HepG2 (cell line): ENCODE measurements around the gene SHANK2. TPM values are rescaled to one million over a fixed set of nuclear protein-coding genes. Genes with fewer than 3 reads are reported as not detected.

Source experiments
- ATAC-seq: fragments of 200-7000 bp; cut with Tn5 transposase; 3 replicates; pipeline ENCODE4 v1.9.1; 2020; ENCODE audit warnings: mild to moderate bottlenecking, moderate library complexity
- BruUV-seq: library from RNA; stranded (reverse); fragments of 400-500 nt; replicated peaks from 2 replicates; lab custom pipeline; 2021; lab: Mats Ljungman, UMichigan
- CTCF ChIA-PET: fragments of 300-600 bp; formaldehyde crosslinking; extraction: SDS; loops from one replicate; lab custom pipeline; 2021; ENCODE audit warnings: low total read pairs, inconsistent platforms, low intra/inter-chr PET ratio; lab: Yijun Ruan, JAX
- POLR2A ChIA-PET: fragments of 350-600 bp; sonication (Branson Sonifier 250); formaldehyde crosslinking; loops from one replicate; lab custom pipeline; 2020; ENCODE audit warnings: antibody characterized with exemption, inconsistent platforms; lab: Yijun Ruan, JAX
- DNase-seq: peaks from one replicate; pipeline ENCODE4 v3.0.0-alpha.2; 2015; ENCODE audit warnings: low spot score
- FAIRE-seq: peaks from 3 replicates; lab custom pipeline; 2011; peaks lifted over from hg19 to GRCh38; lab: Jason Lieb, UNC
- H2AFZ ChIP-seq: one replicate; pipeline ENCODE4 v1.6.1; 2011; ENCODE audit warnings: low read length, inconsistent platforms
- H3K27ac ChIP-seq: fragments of 300-600 bp; 3 replicates; pipeline ENCODE4 v1.8.0; 2011; ENCODE audit warnings: mixed run types, mild to moderate bottlenecking, mixed read lengths, low read length, inconsistent platforms; ENCODE audit not compliant: insufficient read depth; ENCODE audit errors: extremely low read length
- H3K27me3 ChIP-seq, 2 experiments: fragments of 200-600 bp in 1 of 2; 2 replicates in 1 of 2; 3 replicates in 1 of 2; pipeline versions ENCODE4 v1.6.0 to v1.8.0; 2011; ENCODE audit warnings: low read length in 2 of 2, mild to moderate bottlenecking in 2 of 2, moderate library complexity in 2 of 2, inconsistent platforms in 1 of 2; ENCODE audit not compliant: insufficient read depth in 2 of 2, control insufficient read depth in 1 of 2
- H3K36me3 ChIP-seq, 2 experiments: fragments of 200-600 bp in 1 of 2; replicated peaks in 1 of 2; 2 replicates in 1 of 2; 3 replicates in 1 of 2; pipeline versions ENCODE4 v1.5.1 to v1.8.0; 2011; ENCODE audit warnings: low read length in 2 of 2, inconsistent platforms in 1 of 2; ENCODE audit not compliant: insufficient read depth in 2 of 2, control insufficient read depth in 1 of 2
- H3K4me1 ChIP-seq: 2 replicates; pipeline ENCODE4 v1.5.1; 2012; ENCODE audit warnings: low read length, inconsistent platforms; ENCODE audit not compliant: insufficient read depth
- H3K4me2 ChIP-seq: 2 replicates; pipeline ENCODE4 v1.6.0; 2011; ENCODE audit warnings: low read depth, low read length, inconsistent platforms
- H3K4me3 ChIP-seq, 3 experiments: fragments of 200-600 bp in 1 of 3; sonication (generic), shearing (Covaris generic) in 1 of 3; replicated peaks in 1 of 3; 2 replicates each; pipeline ENCODE4 v1.5.1; 2011 to 2016; ENCODE audit warnings: low read length in 3 of 3, inconsistent platforms in 2 of 3, low read depth in 2 of 3, mild to moderate bottlenecking in 2 of 3, control low read depth in 1 of 3, mixed read lengths in 1 of 3; ENCODE audit not compliant: insufficient read depth in 1 of 3
- H3K79me2 ChIP-seq: one replicate; pipeline ENCODE4 v1.6.1; 2011; ENCODE audit warnings: low read length, inconsistent platforms; ENCODE audit not compliant: insufficient read depth
- H3K9ac ChIP-seq: 2 replicates; pipeline ENCODE4 v1.6.0; 2011; ENCODE audit warnings: mild to moderate bottlenecking, low read depth, low read length, inconsistent platforms; ENCODE audit not compliant: insufficient read depth
- H3K9me3 ChIP-seq: 2 replicates; pipeline ENCODE4 v1.5.1; 2012; ENCODE audit warnings: mild to moderate bottlenecking, low read length
- H4K20me1 ChIP-seq: 2 replicates; pipeline ENCODE4 v1.6.0; 2011; ENCODE audit warnings: inconsistent platforms, mild to moderate bottlenecking, low read length, moderate library complexity; ENCODE audit not compliant: insufficient read depth
- HMGXB4 ChIP-seq, 2 experiments: sonication (generic) in 1 of 2; formaldehyde crosslinking in 1 of 2; IDR thresholded peaks; 2 replicates each; pipeline versions ENCODE4 v1.4.0 to v1.6.1; 2018 to 2020; ENCODE audit warnings: missing genetic modification reagents in 2 of 2, borderline replicate concordance in 1 of 2, low read depth in 1 of 2, mild to moderate bottlenecking in 1 of 2, missing biosample characterization in 1 of 2
- STAG1 ChIP-seq: sonication (generic); formaldehyde crosslinking; IDR thresholded peaks from 2 replicates; pipeline ENCODE4 v1.4.0; 2020; ENCODE audit warnings: missing genetic modification reagents
- ZBTB20 ChIP-seq: sonication (generic); formaldehyde crosslinking; IDR thresholded peaks from 2 replicates; pipeline ENCODE4 v1.8.1; 2023; ENCODE audit warnings: missing genetic modification reagents, low read depth, mild to moderate bottlenecking, borderline replicate concordance
- ZNF24 ChIP-seq: fragments of 450-650 bp; IDR thresholded peaks from 2 replicates; pipeline ENCODE4 v1.6.1; 2017; ENCODE audit warnings: antibody characterized with exemption, mild to moderate bottlenecking
- ZNF788 ChIP-seq: sonication (generic); formaldehyde crosslinking; IDR thresholded peaks from 2 replicates; pipeline ENCODE4 v1.5.0; 2020; ENCODE audit warnings: mild to moderate bottlenecking, missing genetic modification reagents, borderline replicate concordance
- ZNF83 ChIP-seq: sonication (generic); formaldehyde crosslinking; IDR thresholded peaks from 2 replicates; pipeline ENCODE4 v1.4.0; 2020; ENCODE audit warnings: missing genetic modification reagents, mild to moderate bottlenecking, borderline replicate concordance
- ZSCAN12 ChIP-seq: sonication (generic); formaldehyde crosslinking; IDR thresholded peaks from 2 replicates; pipeline ENCODE4 v1.9.0; 2021; ENCODE audit warnings: mild to moderate bottlenecking, missing genetic modification reagents
- WGBS: methylation state at CpG from one replicate; pipeline ENCODE4 v1.1.6; 2017; ENCODE audit warnings: low lambda C conversion rate; 5-methylcytosine and 5-hydroxymethylcytosine counted together
- in situ Hi-C: cut with HindIII; loops from 2 replicates; pipeline ENCODE4 v1.10.0; 2017; ENCODE audit warnings: low pct_unique_long_range_greater_than_20kb; ENCODE audit not compliant: extremely low pct_ligation_motif_present
- intact Hi-C: fragments of 100-400 bp; cut with micrococcal nuclease; formaldehyde crosslinking; loops from one replicate; pipeline ENCODE4 v1.10.0; 2022; ENCODE audit not compliant: unreplicated experiment
- polyA plus RNA-seq, 8 experiments: library from polyadenylated mRNA; depleted of rRNA in 3 of 8; stranded (reverse) in 7 of 8; unstranded in 1 of 8; fragments of >200 nt; fragmentation: Illumina TruSeq in 4 of 8; extraction: Trizol in 4 of 8; gene quantifications; 2 replicates each; pipeline versions ENCODE4 v1.2.1 to v1.2.3, GENCODE V29; 2011 to 2016; ENCODE audit warnings: low read depth in 4 of 8, missing spikeins in 1 of 8, mixed read lengths in 1 of 8; ENCODE audit not compliant: insufficient read depth in 1 of 8
- total RNA-seq, 5 experiments: library from RNA; depleted of rRNA; stranded (reverse); fragments of >200 nt; fragmentation: Illumina TruSeq; extraction: Trizol; gene quantifications; 2 replicates each; pipeline ENCODE4 v1.2.3, GENCODE V29; 2016; ENCODE audit warnings: low read depth in 1 of 5

The SHANK2 gene
- total and polyA plus RNA-seq, 2 of the 13 experiments (the other 11 are each of a cell fraction or from before 2014, with no cell fraction given): 10.2 to 13.0 TPM

GRCh38 chr11:71282581-71283351 lies 30.4 kb upstream of the SHANK2 start (continued):
- no peak for TF ChIP-seq HMGXB4 (CRISPR knock-in tag; IDR thresholded peaks at IDR 0.05; ENCODE audit: borderline replicate concordance in 1 of 2, low read depth in 1 of 2)

GRCh38 chr11:71281831-71282230 lies 29.5 kb upstream of the SHANK2 start:
- ATAC-seq (no peak), DNase-seq (no peak), FAIRE-seq (no peak)
- Histone ChIP-seq H3K79me2 (no peaks in the 10 kb centered on the region), H3K9ac (no peak overlapping the region; the same call in 1 of the 2 replicates), H2AFZ (no peak overlapping the region), H3K4me3 (0 out of 6 replicates have a peak overlapping the region, but pooled peaks of 1 of the 3 experiments have one; percentile 3), H3K9me3 (no peaks in the 10 kb centered on the region), H3K4me1 (peaks cover 65% of the 10 kb centered on the region), H3K27me3 (0 out of 5 replicates have a peak, but pooled peaks cover 0 to 3% of the 10 kb centered on the region in 2 experiments), H3K27ac (no peak overlapping the region), H3K4me2 (peak overlapping the region; percentile 55; the same call in 1 of the 2 replicates), H4K20me1 (no peaks in the 10 kb centered on the region), H3K36me3 (no peaks in the 10 kb centered on the region)
- BruUV-seq: no TSS peak
- ChIA-PET CTCF (no interaction called here), POLR2A (interaction anchor here (2.0 kb wide), 1 partner anchor 29 kb away, joined by 21 read pairs; the partner anchor contains the start of gene SHANK2)
- intact Hi-C loops (loop anchor here (1.0 to 2.0 kb wide), 2 partner anchors 13 to 29 kb away; partner anchors contain the start of gene SHANK2), in situ Hi-C loops (no loop called here)
- WGBS: 68% methylated on average over 6 of the region's 7 CpGs
- no peak for TF ChIP-seq ZNF24
- TF ChIP-seq ZNF788 (CRISPR knock-in tag): no peak
- TF ChIP-seq ZNF83 (CRISPR knock-in tag): no peak
- TF ChIP-seq ZBTB20 (CRISPR knock-in tag): no peak
- no peak for TF ChIP-seq STAG1
- TF ChIP-seq ZSCAN12 (CRISPR knock-in tag): no peak
- TF ChIP-seq, all 625 proteins: peak for 0
